ENCODE results near the gene IFI16.

Gene IFI16

DNA sequence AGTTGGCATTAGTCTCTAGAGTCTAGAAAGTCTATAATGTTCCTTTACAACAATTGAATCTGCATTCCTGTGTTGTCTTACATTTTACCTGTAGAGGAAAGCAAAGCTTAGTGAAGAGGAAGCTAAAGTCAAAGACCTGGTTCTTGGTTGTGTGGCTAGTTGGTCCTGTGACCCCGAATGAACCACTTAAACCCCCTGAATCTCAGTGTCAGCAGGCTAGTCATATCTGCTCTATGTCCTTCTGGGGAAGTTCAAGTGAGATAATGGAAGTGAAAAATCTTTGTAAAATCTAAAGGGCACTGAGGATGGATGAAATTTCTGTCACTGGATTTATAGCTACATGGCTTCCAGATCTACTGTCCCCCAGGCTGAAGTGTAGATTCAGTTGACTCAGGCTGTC is 90.9 kb downstream of the IFI16 start:
- no peak for DNase-seq

DNA sequence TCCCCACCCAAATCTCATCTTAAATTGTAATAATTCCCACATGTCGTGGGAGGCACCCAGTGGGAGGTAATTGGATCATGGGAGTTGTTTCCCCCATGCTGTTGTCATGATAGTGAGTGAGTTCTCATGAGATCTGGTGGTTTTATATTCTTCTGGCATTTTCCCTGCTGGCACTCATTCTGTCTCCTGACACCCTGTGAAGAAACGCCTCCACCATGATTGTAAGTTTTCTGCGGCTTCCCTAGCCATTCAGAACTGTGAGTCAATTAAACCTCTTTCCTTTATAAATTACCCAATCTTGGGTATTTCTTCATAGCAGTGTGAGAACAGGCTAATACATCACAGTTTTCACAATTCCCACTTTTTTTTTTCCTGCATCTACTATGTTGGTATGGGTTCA is 93.3 kb downstream of the IFI16 start:
- DNase-seq: peak; percentile 25 to 27

Measured in inflammatory macrophage (primary cell).